HG03060 (cell line): ENCODE data around the gene CEP63.

Experiments used
- ATAC-seq: cut with Tn5 transposase; IDR thresholded peaks from one replicate; pipeline ENCODE4 v1.9.1; 2021; ENCODE audit warnings: low read depth, moderate number of reproducible peaks; ENCODE audit not compliant: unreplicated experiment

The CEP63 gene

GRCh38 chr3:134606033-134607025 lies 120.5 kb downstream of the CEP63 start:
- no peak for ATAC-seq

DNA sequence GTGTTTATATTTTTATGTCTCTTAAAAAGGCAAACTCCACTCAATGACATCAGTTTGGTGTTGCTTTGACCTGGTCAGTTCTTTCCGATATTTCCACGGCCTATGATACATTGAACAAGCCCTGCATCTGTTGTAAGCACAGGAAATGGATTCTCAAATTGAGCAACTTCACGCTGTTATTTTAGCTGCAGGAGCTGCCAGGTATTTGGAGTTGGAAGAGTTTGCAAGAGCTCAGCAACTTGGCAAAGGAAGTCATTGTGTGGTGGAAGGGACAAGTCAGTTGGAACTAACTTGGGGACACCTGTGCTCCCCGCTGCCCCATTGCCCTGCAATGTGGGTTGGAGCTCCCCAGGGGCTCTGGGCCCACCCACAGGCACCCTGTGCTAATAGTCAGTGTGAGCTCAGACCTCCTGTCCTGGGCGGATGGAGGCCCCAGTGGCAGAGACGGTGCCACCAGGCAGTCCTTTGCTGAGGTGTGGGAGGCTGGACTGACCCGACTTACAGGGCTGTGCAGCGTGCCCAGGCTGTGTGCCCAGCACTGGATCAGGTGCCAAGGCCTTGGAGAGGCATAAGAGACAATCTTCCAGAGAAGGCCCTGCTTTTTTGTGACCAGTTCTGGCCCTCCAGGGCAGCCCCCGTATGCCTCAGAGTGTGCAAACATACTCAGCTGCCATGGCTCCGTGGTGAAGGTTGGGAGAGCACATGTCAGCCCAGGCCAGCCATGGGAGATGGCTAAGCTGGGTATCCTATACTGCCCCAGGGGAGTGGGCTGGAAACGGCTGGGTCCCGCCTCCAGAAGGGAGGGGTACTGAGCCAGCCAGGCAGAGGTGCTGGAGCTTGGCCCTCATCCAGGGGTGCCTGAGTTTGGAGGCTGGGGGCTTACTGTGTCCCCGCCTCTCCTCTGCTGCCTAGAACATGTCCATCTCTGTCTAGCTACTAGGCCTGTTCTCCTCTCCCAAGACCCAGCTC lies 121.5 kb downstream of the CEP63 start:
- ATAC-seq, result no peak

DNA sequence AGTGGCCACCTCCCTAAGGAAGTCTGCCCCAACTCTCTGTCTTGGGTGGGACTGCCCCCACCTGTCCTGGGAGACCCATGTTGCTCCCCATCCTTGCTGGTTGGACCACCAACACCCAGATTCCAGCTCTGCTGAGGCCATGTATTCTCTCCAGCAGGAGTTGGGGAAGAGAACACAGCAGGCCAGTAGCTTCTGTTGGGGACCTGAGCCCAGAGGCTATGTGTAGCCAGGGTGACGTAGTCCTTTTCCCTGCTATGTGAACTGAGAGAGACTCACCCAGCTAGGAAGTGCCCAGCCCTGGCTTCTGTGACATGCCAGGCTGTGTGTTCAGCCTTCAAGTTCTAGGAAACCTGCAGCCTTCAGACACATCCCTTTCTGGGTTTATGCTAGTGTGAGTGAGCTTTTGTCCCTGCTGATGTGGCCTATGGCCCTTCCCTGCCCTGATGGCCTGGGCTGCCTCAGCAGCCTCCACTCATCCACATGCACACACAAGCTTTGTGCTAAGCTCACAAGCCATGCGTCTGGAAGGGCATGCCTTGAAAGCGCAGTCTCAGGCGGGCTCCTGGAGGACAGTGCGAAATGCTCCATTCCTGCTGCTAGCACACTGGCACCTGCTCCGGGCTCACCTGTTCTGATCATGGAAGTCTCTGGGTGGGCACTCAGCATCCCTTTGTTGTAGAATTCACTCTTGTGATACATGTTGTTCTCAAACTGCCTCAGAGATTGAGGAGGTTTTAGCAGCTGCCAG lies 122.3 kb downstream of the CEP63 start:
- no peak for ATAC-seq

DNA sequence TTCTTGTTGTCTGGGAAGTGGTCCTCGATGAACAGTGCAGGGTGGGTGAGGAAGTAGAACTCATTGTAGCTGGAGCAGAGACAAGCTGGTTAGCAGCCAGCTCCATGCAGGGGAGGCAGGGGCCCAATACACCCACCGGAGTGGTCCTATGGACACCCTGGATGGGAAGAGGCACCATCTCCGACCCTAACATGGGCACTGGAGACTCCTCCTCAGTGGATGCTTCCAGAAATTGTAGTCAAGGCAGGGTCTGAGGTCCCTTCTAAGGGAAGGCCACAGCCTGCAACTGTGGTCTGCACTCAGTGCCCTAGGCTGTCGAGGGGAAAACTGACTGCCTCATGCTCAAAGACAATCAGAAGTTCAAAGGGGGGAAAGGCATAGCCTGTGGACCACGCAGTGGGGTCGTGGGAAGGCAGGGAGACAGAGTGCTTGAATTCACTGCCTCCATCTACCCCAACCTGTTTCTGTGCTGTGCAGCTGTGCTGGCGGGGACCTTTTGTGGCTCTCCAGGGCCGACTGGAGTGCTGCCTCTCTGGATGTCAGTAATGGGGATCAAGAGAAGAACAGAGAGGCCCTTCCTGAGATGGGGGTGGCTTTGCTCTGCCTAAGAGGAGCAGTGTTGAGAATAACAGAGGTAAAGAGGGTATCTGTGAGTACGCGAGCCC lies 123.0 kb downstream of the CEP63 start:
- ATAC-seq, result no peak

DNA sequence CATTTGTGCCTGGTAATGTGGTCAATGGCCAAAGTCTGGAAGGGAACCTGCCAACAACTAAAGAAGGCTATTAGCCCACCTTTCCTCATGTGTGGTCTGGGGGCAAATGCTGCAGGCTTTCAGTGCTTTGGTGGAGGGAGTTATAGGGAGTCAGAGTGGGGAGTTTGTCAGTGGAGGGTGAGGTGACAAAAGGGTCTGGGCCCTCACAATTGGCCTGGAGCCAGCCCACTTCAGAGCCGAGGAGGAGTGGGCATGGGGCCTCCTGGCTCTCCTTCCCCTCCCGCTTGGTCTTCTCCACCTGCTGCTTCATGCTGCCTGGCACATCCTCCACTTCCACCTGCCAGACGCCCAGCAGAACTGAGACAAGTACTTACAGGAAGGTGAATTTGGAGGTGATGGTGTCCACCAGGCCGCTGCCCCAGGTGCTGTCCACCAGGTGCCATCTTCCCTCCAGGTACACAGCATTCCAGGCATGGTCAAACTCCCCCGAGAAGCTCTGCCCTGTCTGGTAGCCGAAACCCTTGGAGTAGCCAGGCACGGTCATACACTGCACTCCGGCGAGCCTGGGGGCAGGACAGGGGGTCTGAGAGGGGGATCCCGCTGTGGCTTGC lies 124.1 kb downstream of the CEP63 start:
- ATAC-seq, result no peak

GRCh38 chr3:134610432-134611385 lies 124.9 kb downstream of the CEP63 start:
- no peak for ATAC-seq

DNA sequence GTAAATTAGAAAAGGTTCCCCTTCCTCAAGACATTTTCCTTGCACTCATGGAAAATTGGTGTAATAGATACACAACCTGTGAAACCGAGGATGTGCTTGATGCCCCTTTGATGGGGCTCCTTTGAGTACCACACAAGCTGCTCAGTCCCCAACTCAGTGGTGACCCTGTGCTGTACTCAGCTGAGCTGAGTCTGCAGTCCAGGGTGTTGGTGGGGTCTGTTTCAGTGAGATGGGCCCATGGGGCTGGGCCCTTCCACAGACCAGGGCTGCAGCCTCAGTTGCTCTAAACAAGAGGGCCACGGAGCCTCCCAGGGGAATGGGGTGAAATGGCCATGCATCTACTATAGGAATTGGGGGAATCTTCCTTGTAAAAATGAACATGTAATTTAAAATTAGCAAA lies 125.7 kb downstream of the CEP63 start:
- ATAC-seq, result no peak

DNA sequence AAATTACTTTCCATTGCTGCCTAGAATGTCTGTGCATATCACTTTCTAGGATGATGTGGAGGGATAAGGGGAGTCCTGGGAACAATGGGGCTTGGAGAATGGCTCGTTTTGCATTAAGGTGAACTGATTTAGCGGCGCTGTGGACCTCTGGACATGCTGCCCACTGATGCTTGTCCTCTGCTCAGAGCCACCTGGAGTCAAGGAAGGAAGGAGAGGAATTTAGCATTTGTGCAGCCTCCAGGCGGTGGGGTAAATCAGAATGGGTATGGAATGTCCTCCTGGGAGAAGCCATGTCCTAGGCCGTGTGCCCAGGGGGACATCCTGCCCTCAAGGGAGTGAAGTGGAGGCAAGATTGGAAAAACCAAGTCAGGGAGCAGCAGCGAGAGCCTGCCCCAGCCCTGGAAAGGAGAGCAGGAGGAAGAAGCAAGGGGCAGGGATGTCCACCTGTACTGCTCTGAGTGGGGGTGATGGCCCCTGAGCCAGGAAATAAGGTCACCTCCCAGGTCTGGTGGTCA lies 127.2 kb downstream of the CEP63 start:
- no peak for ATAC-seq

GRCh38 chr3:134614955-134615354 lies 129.1 kb downstream of the CEP63 start:
- ATAC-seq, result no peak

DNA sequence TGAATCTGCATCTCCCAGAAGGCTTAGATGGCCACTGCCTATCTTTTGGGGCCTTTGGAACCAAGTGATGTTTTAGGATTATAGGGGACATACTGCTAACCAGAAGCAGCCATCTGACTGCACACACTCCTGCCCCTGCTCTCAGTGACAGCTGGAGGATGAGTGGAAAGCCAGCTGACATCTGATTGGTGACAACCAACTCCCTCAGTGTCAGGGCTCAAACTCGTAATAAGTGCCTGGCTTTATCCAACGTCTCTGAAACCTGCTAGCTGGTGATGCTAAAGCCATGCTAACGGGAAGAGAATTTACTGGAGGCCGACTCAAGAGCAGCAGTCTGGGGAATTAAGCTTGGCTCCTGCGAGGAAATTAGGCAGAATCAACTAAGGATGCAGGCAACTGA lies 129.9 kb downstream of the CEP63 start:
- no peak for ATAC-seq

DNA sequence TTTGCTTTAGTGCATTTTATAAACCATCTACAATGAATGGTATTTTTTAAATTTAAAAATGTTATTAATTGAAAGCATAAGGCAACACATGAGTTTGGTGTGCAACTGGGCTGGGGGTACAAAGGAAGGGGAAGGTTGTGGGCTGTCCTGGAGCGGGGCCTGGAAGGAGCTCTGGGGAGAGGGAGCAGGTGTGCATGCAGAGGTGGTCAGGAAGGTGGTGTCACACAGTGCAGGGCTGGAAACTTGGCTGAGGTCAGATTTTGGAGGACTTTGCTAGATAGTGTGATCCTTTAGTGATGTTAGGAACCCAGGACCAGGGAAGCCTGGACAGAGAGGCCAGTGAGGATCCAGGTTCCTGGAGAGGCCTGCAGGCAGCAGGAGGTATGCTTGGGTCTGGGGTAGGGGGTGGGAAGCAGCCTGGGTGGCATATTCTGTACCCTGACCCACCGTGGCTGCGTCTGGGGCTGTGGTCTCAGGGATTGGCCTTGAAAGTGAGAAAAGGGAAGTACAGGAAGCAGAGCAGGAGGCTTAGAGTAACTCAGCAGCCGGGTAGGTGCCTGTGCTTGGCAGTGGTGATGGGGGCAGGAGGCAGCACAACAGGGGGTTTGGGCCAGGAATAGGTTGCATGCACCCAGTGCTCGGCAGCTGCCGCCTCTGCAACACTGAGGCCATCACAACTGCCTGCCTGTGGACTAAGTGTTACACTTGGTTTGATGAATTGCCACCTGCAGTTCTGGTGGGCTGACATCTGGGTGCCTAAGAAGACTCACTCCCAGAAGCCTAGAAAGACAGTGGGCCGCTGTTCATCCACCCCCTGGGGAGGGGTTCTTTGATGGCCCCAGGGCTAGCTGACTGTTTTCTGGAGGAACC lies 132.0 kb downstream of the CEP63 start:
- no peak for ATAC-seq

DNA sequence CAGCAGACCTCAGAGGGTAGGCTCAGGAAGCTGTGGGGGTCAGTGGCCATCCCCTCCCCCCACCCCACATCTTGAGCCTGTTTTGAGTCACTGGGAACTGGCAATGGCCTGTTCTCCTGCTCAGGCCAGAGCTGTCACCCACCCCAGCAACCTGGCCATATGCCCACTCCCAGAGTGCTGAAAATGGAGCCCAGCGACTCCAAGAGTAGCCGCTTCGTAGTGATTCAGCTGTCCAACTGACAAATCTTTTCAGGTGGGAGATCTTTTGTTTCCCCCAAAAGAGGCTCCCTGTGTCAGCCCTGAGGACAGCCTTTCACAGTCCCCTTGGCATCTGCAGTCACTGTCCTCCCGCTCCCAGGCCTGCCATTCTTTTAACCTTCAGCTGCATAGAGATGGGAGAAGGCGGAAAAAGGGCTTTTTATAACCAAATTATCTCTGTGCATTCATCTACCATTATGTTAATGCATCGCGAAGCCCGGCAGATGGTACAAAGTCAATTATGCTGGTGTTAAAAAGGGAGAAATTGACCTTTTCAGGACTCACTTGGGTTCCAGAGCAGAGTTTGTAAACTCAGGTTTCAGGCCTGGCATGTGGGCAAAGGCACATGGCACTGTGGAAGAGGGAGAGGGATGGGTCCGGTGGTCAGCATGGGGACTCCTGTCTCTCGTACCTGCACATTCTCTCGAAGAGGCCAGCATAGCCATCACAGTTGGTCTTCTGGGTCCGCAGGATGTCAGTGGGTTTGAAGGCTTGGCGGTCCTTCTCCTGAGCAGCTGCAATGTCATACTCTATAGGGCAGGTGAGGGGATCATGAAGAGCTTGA lies 132.8 kb downstream of the CEP63 start:
- ATAC-seq, result no peak

GRCh38 chr3:134619301-134619615 lies 133.4 kb downstream of the CEP63 start:
- no peak for ATAC-seq

GRCh38 chr3:134619884-134620445 lies 134.1 kb downstream of the CEP63 start:
- no peak for ATAC-seq

DNA sequence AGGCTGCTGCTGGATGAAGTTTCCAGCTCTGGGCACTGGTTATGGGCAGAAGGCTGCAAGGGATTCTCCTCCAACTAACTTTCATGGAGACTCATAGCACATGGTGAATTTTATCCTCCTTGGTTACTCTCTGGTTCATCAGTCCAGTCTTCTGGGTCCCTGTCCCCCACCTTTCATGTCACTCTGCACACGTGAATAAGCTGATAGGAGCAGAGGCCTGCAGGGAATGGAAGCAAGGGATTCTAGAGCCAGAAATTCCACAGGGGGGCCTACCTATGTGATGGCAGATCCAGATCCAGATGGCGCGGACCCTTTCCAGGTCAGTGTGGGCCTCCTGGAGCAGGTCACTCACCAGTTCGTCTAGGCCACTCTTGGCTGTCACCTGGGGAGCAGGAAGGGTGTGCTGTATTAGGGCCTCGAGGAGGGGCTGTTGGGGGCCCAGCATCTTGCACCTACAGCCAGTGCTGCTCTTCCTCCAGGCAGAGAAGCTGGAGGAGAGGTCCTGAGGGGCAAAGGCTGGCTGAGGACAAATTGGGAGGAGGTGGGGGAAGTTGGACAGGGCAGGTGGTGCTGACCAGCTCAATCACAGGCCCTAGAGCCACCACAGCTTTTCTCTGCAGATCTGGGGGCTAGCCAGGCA lies 134.7 kb downstream of the CEP63 start:
- ATAC-seq, result no peak

- ATAC-seq, result no peak
Measured at GRCh38 chr3:134621854-134622253, 136.0 kb downstream of the CEP63 start.
